IMR-90 (cell line): ENCODE measurements around the gene TRAPPC10. TPM values are rescaled to one million over a fixed set of nuclear protein-coding genes. Genes with fewer than 3 reads are reported as not detected.

Source experiments
- ATAC-seq: fragments of 200-7000 bp; cut with Tn5 transposase; 2 replicates; pipeline ENCODE4 v1.9.1; 2020; ENCODE audit warnings: low read depth, mild to moderate bottlenecking, moderate library complexity
- BruUV-seq: library from RNA; stranded (reverse); fragments of 400-500 nt; replicated peaks from 2 replicates; lab custom pipeline; 2021; lab: Mats Ljungman, UMichigan
- CTCF ChIA-PET: fragments of 300-600 bp; formaldehyde crosslinking; extraction: SDS; loops from one replicate; lab custom pipeline; 2021; ENCODE audit warnings: antibody characterized with exemption; lab: Yijun Ruan, JAX
- POLR2A ChIA-PET: fragments of 300-600 bp; sonication (Branson Sonifier 250); formaldehyde crosslinking; loops from one replicate; lab custom pipeline; 2022; ENCODE audit warnings: antibody characterized with exemption; ENCODE audit not compliant: unreplicated experiment; lab: Charles Lee
- DNase-seq: peaks from one replicate; pipeline ENCODE4 v3.0.0; 2013
- H2AFZ ChIP-seq: replicated peaks from 2 replicates; pipeline ENCODE3; 2013; ENCODE audit warnings: low read length, mild to moderate bottlenecking; ENCODE audit not compliant: poor library complexity
- H2AK5ac ChIP-seq: 2 replicates; pipeline ENCODE4 v1.6.1; 2013; ENCODE audit warnings: low read depth, low read length, inconsistent platforms
- H2AK9ac ChIP-seq: replicated peaks from 2 replicates; pipeline ENCODE3; 2013; ENCODE audit warnings: mild to moderate bottlenecking, low read depth, low read length, moderate library complexity; ENCODE audit not compliant: poor library complexity
- H2BK120ac ChIP-seq: 2 replicates; pipeline ENCODE4 v1.6.1; 2013; ENCODE audit warnings: low read depth, low read length, inconsistent platforms
- H2BK15ac ChIP-seq: 3 replicates; pipeline ENCODE4 v1.6.1; 2013; ENCODE audit warnings: low read depth, low read length, inconsistent platforms
- H2BK20ac ChIP-seq: 2 replicates; pipeline ENCODE4 v1.6.1; 2013; ENCODE audit warnings: low read depth, mild to moderate bottlenecking, inconsistent platforms, low read length, moderate library complexity
- H2BK5ac ChIP-seq: 2 replicates; pipeline ENCODE4 v1.6.1; 2013; ENCODE audit warnings: mild to moderate bottlenecking, low read depth, low read length, inconsistent platforms; ENCODE audit not compliant: poor library complexity, severe bottlenecking
- H3K14ac ChIP-seq: replicated peaks from 2 replicates; pipeline ENCODE4 v1.6.1; 2013; ENCODE audit warnings: low read depth, low read length, inconsistent platforms
- H3K18ac ChIP-seq: 2 replicates; pipeline ENCODE4 v1.6.1; 2013; ENCODE audit warnings: low read depth, low read length, control low read depth
- H3K23ac ChIP-seq: 2 replicates; pipeline ENCODE4 v1.6.1; 2013; ENCODE audit warnings: low read depth, low read length, inconsistent platforms
- H3K27ac ChIP-seq: 2 replicates; pipeline ENCODE4 v1.5.1; 2013; ENCODE audit warnings: mild to moderate bottlenecking, control low read depth, low read length; ENCODE audit not compliant: insufficient read depth
- H3K27me3 ChIP-seq: 2 replicates; pipeline ENCODE4 v1.6.1; 2013; ENCODE audit warnings: low read length; ENCODE audit not compliant: control insufficient read depth, insufficient read depth
- H3K36me3 ChIP-seq: 2 replicates; pipeline ENCODE4 v1.6.1; 2013; ENCODE audit warnings: low read length, mixed read lengths; ENCODE audit not compliant: control insufficient read depth, insufficient read depth
- H3K4ac ChIP-seq: 2 replicates; pipeline ENCODE4 v1.6.1; 2013; ENCODE audit warnings: low read depth, low read length, inconsistent platforms
- H3K4me1 ChIP-seq: 2 replicates; pipeline ENCODE4 v1.6.1; 2013; ENCODE audit warnings: low read length, mixed read lengths; ENCODE audit not compliant: control insufficient read depth, insufficient read depth
- H3K4me2 ChIP-seq: 2 replicates; pipeline ENCODE4 v1.6.1; 2013; ENCODE audit warnings: low read depth, mild to moderate bottlenecking, control low read depth, low read length, moderate library complexity
- H3K4me3 ChIP-seq: 2 replicates; pipeline ENCODE4 v1.5.1; 2013; ENCODE audit warnings: low read depth, mild to moderate bottlenecking, control low read depth, low read length, moderate library complexity; ENCODE audit not compliant: insufficient read depth
- H3K56ac ChIP-seq: 2 replicates; pipeline ENCODE4 v1.6.1; 2013; ENCODE audit warnings: low read length, inconsistent platforms; ENCODE audit not compliant: insufficient read depth; ENCODE audit errors: extremely low read depth
- H3K79me1 ChIP-seq, 2 experiments: 2 replicates each; pipeline ENCODE4 v1.6.1; 2013; ENCODE audit warnings: low read length in 2 of 2, inconsistent platforms in 1 of 2, low read depth in 1 of 2
- H3K9ac ChIP-seq: 2 replicates; pipeline ENCODE4 v1.6.1; 2013; ENCODE audit warnings: low read depth, low read length, control low read depth
- H3K9me1 ChIP-seq: 2 replicates; pipeline ENCODE4 v1.6.1; 2013; ENCODE audit warnings: low read length, inconsistent platforms; ENCODE audit not compliant: insufficient read depth
- H3K9me3 ChIP-seq: 2 replicates; pipeline ENCODE4 v1.6.1; 2013; ENCODE audit warnings: low read length; ENCODE audit not compliant: control insufficient read depth, insufficient read depth
- H4K20me1 ChIP-seq: 2 replicates; pipeline ENCODE4 v1.6.1; 2013; ENCODE audit warnings: low read length, inconsistent platforms; ENCODE audit not compliant: insufficient read depth
- H4K5ac ChIP-seq: 2 replicates; pipeline ENCODE4 v1.6.1; 2013; ENCODE audit warnings: mild to moderate bottlenecking, low read depth, low read length, control low read depth
- H4K8ac ChIP-seq, 2 experiments: 2 replicates each; pipeline ENCODE4 v1.6.1; 2013; ENCODE audit warnings: low read depth in 2 of 2, low read length in 2 of 2, control low read depth in 1 of 2, inconsistent platforms in 1 of 2
- H4K91ac ChIP-seq: 2 replicates; pipeline ENCODE4 v1.6.1; 2013; ENCODE audit warnings: low read depth, low read length, inconsistent platforms; ENCODE audit not compliant: insufficient read depth
- BHLHE40 ChIP-seq: fragments of 150-350 bp; IDR thresholded peaks from 2 replicates; pipeline ENCODE4 v1.6.1; 2016; ENCODE audit warnings: mild to moderate bottlenecking, low read depth, low read length
- CHD1 ChIP-seq: IDR thresholded peaks from 2 replicates; pipeline ENCODE4 v1.6.1; 2012; ENCODE audit warnings: low read depth, low read length, improper control_type of control experiment
- ELK1 ChIP-seq: fragments of 150-350 bp; IDR thresholded peaks from 2 replicates; pipeline ENCODE4 v1.6.1; 2016; ENCODE audit warnings: low read depth, mild to moderate bottlenecking, low read length, moderate library complexity, borderline replicate concordance
- FOS ChIP-seq: fragments of 150-350 bp; IDR thresholded peaks from 2 replicates; pipeline ENCODE4 v1.6.1; 2016; ENCODE audit warnings: low read depth, low read length
- MAZ ChIP-seq: IDR thresholded peaks from 2 replicates; pipeline ENCODE4 v1.6.1; 2012; ENCODE audit warnings: low read depth, mild to moderate bottlenecking, low read length, improper control_type of control experiment, moderate library complexity, borderline replicate concordance
- NFE2L2 ChIP-seq: fragments of 150-350 bp; IDR thresholded peaks from 2 replicates; pipeline ENCODE4 v1.6.1; 2016; ENCODE audit warnings: low read depth, mild to moderate bottlenecking, low read length
- SMC3 ChIP-seq: fragments of 150-350 bp; IDR thresholded peaks from 2 replicates; pipeline ENCODE4 v1.6.1; 2016; ENCODE audit warnings: low read depth, mild to moderate bottlenecking, antibody characterized with exemption, low read length, moderate library complexity
- WGBS, 2 experiments: methylation state at CpG; one replicate each; pipeline versions ENCODE4 v1.1.5 to v1.1.7; 2013; ENCODE audit warnings: missing lambda C conversion rate in 2 of 2; ENCODE audit not compliant: insufficient read length in 1 of 2; ENCODE audit errors: extremely low coverage in 2 of 2; 5-methylcytosine and 5-hydroxymethylcytosine counted together
- dilution Hi-C: fragments of 300-500 bp; cut with HindIII; formaldehyde crosslinking; loops from one replicate; pipeline ENCODE4 v1.14.3; 2018; ENCODE audit warnings: low sequenced_read_pairs; ENCODE audit not compliant: unreplicated experiment
- in situ Hi-C: fragments of 300-500 bp; cut with MboI; formaldehyde crosslinking; loops from 3 replicates; pipeline ENCODE4 v1.14.3; 2019; ENCODE audit warnings: low sequenced_read_pairs, inconsistent platforms, mixed read lengths
- intact Hi-C: fragments of 100-400 bp; cut with micrococcal nuclease; formaldehyde crosslinking; loops from 2 replicates; pipeline ENCODE4 v1.10.0; 2022
- polyA plus RNA-seq, 3 experiments: library from polyadenylated mRNA; depleted of rRNA; stranded (reverse); fragments of >200 nt; gene quantifications; 2 replicates each; pipeline ENCODE4 v1.2.3, GENCODE V29; 2012; ENCODE audit warnings: low replicate concordance in 1 of 3
- total RNA-seq: library from RNA; depleted of rRNA; stranded (reverse); fragments of >200 nt; gene quantifications from 2 replicates; pipeline ENCODE4 v1.2.3, GENCODE V29; 2012

The TRAPPC10 gene
- total and polyA plus RNA-seq, 2 of the 4 experiments (the other 2 are of a cell fraction) = 17.8 to 18.1 TPM

- TF ChIP-seq NFE2L2 = no peak
Observed at GRCh38 chr21:44082648-44083440, 70.7 kb downstream of the TRAPPC10 start (continued).

GRCh38 chr21:44083631-44084291, 71.7 kb downstream of the TRAPPC10 start:
- no TSS peak for BruUV-seq
- no peak overlapping the region for H3K14ac ChIP-seq
- no peak overlapping the region for H3K4ac ChIP-seq
- H3K79me1 ChIP-seq = peaks cover 15 to 25% of the 10 kb centered on the region in 2 experiments; a peak in 3 of 4 replicates
- no peak overlapping the region for H2BK120ac ChIP-seq
- 96% methylated on average over 7 of the region's 16 CpGs; no CpG with 5 or more reads in 1 of the 2 experiments for WGBS, 2 experiments
- no peak overlapping the region for H3K4me2 ChIP-seq
- H2AFZ ChIP-seq = no peak overlapping the region
- no peak overlapping the region for H2AK5ac ChIP-seq
- ChIA-PET POLR2A (no interaction called here), CTCF (interaction anchor here (1.0 kb wide), 1 partner anchor 8 kb away, joined by 4 read pairs; no protein-coding TSS in a partner anchor)
- H3K27ac ChIP-seq = no peak overlapping the region
- H3K23ac ChIP-seq = no peak overlapping the region
- in situ Hi-C loops = no loop called here
- H3K36me3 ChIP-seq = peaks cover 61% of the 10 kb centered on the region
- H4K8ac ChIP-seq = no peak overlapping the region
- no peak overlapping the region for H2BK20ac ChIP-seq
- no peaks in the 10 kb centered on the region for H3K9me3 ChIP-seq
- no peak overlapping the region for H3K56ac ChIP-seq
- H3K9ac ChIP-seq = no peak overlapping the region
- no peaks in the 10 kb centered on the region for H3K27me3 ChIP-seq
- no peak overlapping the region for H2BK5ac ChIP-seq
- no peak overlapping the region for H3K4me3 ChIP-seq
- dilution Hi-C loops = no loop called here
- no peak overlapping the region for H3K18ac ChIP-seq
- no peaks in the 10 kb centered on the region for H3K4me1 ChIP-seq
- intact Hi-C loops = no loop called here
- no peak overlapping the region for H4K5ac ChIP-seq
- H2AK9ac ChIP-seq = no peak overlapping the region
- TF ChIP-seq CHD1 (no peak), ELK1 (no peak), FOS (no peak), SMC3 (no peak), MAZ (no peak), NFE2L2 (no peak), BHLHE40 (no peak)
- H4K91ac ChIP-seq = no peak overlapping the region
- no peak for ATAC-seq
- no peak overlapping the region for H2BK15ac ChIP-seq
- H4K20me1 ChIP-seq = peaks cover 4% of the 10 kb centered on the region; the same call in 1 of the 2 replicates
- H3K9me1 ChIP-seq = peaks cover 9% of the 10 kb centered on the region; the same call in 1 of the 2 replicates
- no peak for DNase-seq
